ENCODE results near the gene HEPHL1. TPM values are rescaled to one million over a fixed set of nuclear protein-coding genes. Genes with fewer than 3 reads are reported as not detected.
"Not testable (repeated sequence)": the region's sequence is repeated elsewhere in the genome, so short reads cannot be mapped to it uniquely, and the experiment has no call there.

The HEPHL1 gene, protein sequence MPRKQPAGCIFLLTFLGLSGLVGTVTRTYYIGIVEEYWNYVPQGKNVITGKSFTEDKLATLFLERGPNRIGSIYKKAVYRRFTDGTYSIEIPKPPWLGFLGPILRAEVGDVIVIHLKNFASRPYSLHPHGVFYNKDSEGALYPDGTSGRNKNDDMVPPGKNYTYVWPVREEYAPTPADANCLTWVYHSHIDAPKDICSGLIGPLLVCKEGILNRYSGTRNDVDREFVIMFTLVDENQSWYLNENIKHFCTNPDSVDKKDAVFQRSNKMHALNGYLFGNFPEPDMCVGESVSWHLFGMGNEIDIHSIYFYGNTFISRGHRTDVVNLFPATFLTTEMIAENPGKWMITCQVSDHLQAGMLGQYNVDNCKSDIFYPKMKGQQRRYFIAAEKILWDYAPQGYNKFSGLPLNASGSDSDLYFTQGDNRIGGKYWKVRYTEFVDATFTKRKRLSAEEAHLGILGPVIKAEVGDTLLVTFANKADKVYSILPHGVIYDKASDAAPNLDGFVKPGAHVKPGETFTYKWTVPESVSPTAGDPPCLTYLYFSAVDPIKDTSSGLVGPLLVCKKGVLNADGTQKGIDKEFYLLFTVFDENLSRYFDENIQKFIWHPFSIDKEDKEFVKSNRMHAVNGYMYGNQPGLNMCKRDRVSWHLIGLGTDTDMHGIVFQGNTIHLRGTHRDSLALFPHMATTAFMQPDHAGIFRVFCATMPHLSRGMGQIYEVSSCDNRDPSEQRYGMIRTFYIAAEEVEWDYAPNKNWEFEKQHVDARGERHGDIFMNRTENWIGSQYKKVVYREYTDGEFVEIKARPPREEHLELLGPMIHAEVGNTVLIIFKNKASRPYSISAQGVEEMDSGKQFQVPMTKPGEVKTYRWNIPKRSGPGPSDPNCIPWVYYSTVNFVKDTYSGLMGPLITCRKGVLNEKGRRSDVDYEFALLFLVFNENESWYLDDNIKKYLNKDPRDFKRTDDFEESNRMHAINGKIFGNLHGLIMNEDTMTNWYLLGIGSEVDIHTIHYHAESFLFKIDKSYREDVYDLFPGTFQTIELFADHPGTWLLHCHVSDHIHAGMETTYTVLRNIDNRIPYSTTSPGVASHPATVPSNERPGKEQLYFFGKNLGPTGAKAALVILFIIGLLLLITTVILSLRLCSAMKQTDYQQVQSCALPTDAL
- 4.9 TPM for total RNA-seq

DNA sequence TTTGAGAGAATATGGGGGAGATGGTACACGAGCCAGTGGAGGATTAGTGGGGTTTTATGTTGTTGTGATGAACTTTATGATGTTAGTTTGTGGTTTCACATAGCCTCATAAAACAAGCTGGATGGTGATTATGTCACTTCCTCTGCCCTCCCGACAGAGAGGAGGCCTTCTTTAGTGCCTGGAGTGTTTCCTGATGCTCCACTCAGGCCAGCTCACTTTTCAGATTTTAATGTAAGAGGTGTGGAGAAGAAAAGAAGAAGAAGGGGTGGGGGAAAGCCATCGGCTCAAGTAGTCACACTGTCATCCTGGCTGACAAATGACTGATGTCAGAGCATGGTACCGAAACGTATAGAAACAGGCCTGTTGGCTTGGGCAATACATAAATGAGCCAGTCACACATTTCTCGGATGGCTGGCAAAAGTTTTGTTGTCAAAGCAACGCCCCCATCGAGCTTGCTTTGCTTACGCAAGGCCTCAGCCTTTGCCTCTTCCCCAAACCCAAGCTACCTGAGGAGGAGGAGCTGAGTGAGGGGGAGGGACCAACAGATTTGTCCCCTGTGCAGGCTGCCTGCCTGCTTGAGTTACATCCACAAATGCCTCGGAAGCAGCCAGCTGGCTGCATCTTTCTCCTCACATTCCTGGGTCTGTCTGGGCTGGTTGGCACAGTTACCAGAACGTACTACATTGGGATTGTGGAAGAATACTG lies at the start of gene HEPHL1:
Gene HEPHL1, plus strand, starts transcription at position 578 of the 705 bp plus-strand sequence. Its CDS starts 15 bp downstream, at position 593.
- DNase-seq, result no peak

DNA sequence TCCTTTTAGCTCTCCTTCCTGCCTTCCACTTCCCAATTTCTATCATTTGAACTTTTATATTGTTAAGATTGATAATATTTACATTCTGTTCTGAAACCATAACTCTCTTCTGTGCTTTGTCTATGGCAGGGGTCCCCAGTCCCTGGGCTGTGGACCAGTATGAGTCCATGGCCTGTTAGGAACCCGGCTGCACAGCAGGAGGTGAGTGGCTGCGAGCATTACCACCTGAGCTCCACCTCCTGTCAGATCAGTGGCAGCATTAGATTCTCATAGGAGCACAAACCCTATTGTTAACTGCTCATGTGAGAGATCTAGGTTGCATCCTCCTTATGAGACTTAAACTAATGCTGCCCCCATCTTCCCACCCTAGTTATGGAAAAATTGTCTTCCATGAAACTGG lies 48.4 kb upstream of the HEPHL1 start:
- DNase-seq, result no peak

DNA sequence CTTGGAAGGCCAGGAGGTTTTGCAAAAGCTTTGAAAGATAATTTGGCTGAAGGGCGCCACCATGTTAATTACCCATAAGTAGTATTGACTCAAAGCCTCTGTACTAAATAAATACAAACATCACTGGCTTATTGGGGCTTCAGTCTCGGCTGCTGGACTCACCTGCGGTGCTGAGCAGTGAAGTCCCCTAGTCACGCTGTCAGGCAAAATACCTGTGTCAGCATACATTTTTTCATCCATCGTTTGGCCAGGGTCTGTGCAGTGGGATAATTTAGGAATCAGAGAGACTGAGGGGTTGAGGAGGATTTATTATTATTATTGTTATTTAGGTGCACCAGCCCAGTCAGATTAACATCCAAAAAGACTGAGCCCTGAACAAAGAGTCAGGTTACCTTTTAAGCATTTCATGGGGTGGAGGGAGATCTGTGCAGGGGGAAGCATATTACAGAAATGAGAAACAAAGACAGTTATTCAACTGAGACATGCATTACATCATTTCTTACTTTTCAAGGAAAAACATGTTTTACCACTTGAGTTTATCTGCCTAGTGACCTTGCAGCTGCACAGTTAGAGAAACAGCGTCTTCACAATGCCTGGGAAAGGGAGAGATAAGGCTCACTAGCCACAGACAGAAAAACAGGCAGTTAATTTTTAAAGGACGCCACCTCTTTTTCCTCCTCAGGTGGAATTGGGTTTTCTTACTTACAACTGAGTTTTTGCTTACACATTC lies 47.7 kb upstream of the HEPHL1 start:
- DNase-seq, result not testable (repeated sequence)

DNA sequence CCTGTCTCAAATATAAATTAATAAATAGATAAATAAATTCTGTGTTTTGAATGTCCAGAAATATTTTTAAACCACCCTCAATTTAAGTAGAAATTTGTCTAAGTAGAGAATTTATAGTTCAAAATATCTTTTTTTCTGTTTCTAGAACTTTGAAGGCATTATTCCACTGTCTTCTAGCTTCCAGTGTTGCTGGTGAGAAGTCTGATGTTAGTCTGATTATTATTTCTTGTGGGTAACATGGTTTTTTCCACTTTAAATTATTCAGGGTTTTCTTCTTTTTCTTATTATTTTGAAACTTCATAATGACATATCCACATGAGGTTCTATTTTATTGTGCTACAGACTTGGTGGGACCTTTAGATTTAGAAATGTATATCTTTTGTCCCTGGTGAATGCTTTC lies 46.4 kb upstream of the HEPHL1 start:
- DNase-seq, result no peak

DNA sequence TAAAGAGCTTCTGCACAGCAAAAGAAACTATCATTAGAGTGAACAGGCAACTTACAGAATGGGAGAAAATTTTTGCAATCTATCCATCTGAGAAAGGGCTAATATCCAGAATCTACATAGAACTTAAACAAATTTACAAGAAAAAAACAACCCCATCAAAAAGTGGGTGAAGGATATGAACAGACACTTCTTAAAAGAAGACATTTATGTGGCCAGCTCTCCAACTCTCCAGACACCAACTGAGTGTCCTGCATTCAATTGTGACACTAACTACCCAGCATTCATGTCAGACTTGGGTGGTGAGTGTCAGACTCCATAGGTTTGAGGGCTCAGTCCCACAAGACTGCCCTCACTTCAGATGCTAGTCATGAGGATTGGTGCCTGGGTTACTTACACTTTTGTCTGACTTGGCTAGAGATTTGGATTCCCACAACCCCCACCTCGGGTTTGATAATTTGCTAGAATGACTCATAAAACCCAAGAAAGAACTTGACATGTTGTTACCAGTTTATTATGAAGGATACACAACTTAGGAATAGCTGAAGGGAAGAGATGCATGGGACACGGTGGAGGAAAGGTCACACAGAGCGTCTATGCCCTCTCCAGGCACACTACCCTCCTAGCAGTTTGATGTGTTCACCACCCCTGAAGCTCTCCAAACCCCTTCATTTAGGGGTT lies 44.4 kb upstream of the HEPHL1 start:
- DNase-seq, result not testable (repeated sequence)

DNA sequence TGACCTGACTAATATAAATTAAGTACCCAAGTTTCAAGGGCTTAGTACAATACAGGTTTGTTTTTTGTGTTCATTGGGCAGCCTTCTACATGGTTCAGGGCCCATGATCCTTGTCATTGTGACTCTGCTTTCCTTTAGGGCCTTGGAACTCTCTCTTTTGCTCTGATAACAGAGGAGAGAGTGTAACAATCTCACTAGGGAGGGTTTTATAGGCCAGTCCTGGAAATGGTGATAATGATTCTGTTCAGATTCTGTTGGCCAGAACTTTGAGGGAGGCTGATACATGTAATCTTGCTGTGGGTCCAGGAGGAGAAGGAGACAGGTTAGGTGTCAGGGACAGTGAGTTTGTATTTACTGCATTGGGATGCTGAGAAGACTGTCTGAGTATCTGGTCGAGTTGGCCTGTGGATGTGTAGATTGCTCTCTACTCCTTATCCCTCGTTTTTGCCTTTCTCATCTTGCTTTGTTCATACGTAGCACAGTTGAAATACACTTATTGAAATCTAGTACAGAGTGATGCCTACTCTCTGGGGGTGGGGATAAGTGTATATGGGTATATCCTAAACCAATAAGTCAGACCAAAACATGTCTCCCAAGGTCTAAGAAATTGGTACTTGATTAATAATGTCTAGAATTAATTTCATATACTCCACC lies 37.5 kb upstream of the HEPHL1 start:
- DNase-seq, result no peak

DNA sequence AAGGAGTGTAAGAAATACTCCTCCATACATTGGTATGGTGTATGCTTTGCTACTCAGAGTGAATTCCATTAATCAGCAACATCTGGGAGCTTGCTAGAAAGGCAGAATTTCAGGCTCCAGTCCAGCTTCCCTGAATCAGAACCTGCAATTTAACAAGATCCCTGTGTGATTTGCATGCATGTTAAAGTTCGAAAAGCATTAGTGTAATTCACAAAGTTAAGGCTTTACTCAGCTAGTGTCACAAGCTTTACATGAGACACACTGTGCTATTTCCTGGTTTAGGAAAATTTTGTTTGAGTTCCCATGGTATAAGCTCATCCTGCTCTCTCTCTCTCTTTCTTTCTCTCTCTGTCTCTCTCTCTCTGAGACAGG lies 37.0 kb upstream of the HEPHL1 start:
- DNase-seq, result no peak

DNA sequence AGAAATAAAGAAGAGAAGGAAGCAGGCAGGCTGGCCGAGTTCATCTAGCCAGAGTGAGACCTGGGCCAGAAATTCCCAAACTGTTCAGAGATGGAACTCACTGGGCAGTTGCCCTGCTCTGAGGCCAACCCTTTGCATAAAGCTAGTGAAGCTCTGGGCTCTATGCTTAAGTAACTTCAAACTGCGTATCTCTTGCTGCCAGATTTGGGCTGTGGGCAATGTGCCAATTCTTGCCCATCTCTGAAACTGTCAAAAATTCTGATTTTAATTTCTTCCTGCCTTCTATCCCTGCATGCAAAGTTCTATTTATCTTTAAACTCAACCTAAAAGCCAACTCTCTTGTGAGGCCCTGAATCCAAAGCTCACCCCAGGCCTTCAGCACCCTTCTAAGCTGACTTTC lies 36.2 kb upstream of the HEPHL1 start:
- DNase-seq, result no peak

DNA sequence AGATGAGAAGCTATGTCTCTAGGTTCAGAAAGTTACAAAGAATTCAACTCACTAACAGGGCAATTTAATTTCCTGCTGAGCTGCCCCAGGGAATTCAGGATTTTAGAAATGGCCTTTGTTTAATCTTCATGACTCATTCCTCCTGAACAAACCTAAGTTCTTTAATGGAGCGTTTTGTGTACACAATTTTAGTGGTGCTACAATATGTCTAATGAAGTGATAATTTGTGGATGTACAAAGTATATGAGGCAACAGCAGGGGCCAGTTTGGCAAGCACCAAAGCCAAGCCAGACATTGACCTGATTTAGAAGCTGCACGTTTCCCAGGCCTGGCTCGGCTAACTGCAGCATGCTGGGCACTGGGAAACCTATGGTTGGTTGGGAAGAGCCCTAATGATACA lies 34.4 kb upstream of the HEPHL1 start:
- no peak for DNase-seq

DNA sequence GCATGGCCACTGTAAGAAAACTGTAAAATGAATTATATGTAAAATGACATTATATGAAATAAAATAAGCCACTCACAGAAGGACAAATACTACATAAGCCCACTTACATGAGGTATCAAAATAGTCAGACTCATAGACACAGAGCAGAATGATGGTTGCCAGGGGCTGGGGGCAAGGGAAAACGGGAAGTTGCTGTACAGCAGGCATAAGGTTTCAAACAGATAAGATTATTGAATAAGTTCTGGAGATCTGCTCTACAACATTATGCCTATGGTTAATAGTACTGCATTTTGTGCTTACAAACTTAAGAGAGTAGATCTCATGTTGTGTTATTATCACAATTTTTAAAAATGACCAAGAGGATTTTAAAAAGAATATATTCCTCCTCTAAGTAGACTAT lies 32.7 kb upstream of the HEPHL1 start:
- DNase-seq, result no peak

DNA sequence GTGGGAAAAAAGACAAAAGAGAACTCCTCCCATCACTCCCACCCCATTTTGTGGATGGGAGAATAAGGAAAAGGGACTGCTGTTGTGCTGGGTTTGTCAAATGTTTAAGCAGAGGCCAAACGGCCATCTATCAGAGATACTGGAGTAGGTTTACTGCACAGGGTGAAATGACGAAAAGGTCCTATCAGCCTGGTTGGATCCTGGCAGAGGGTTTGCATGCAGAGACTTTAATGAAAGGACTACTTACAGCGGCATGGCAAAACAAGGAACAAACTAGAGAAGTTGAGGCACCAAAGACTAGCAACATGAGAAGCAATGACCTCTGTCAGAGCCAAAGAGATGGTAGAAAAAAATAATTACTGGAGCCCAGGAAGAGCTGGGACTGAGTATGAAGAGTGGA lies 32.2 kb upstream of the HEPHL1 start:
- no peak for DNase-seq

DNA sequence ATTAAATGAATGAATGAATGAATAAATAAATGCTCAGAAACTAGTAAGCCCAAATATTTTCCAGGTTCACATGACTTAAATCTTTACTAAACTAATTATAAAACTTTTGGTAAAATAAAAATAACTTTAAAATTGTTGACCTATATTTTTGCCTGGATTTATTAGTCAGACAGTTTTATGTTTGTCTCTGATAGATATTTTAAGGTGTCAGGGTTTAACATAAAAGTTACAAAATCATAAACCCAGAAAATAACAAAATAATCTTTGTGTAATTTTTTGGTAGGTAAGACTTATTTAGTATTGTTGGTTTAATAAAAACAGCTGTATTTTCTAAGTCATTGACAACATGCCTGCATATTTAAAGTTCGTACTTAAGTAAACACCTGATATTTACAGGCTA lies 27.4 kb upstream of the HEPHL1 start:
- DNase-seq, result no peak

DNA sequence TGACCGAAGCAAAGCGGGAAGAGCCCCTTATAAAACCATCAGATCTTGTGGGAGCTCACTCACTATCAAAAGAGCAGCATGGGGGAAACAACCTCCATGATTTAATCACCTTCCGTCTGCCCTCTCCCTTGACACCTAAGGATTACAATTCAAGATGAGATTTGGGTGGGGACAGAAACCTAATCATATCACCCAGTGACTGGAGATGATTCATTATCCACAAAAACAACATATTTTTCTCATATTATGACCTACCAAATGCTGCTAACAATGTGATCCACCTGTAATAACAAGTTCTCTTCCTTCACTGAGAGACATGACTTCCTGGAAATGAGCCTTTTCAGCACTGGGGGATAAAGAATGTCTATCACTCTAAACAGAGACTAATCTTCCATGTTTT lies 23.4 kb upstream of the HEPHL1 start:
- no peak for DNase-seq

DNA sequence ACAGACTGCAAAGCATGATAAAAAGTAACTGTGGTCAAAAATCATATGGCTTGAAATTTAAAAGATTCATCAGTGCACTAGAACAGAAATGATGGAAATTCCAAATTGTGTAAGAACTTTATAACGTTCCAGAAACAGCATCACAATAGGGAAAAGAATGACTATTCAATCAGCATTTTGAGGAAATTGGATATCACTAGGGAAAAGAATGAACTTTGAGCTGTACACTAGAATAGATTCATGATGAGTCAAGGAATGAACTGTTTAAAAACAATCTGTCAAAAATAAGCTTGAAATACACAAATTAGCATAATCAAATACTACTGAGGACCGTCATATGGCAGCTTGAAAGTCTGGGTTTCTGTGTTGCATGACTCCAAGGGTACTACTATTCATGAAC lies 20.5 kb upstream of the HEPHL1 start:
- no peak for DNase-seq

DNA sequence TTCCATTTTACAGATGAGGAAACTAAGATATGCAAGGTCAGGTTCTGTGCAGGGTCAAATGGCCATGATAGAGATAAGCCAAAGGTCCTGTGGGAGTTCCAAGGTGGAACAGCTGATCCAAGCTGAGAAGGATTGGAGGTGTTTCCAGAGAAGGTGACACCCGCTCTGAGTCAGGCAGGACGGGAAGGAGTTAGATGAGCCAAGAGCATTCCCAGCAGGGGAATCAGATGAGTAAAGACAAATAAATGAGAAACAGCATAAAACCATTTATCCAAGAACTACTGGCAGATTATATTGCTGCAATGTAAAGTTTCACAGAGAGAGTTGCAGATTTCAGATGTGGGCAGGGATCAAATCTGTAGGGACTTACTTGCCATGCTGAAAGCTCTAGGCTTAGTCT lies 18.9 kb upstream of the HEPHL1 start:
- DNase-seq, result no peak

DNA sequence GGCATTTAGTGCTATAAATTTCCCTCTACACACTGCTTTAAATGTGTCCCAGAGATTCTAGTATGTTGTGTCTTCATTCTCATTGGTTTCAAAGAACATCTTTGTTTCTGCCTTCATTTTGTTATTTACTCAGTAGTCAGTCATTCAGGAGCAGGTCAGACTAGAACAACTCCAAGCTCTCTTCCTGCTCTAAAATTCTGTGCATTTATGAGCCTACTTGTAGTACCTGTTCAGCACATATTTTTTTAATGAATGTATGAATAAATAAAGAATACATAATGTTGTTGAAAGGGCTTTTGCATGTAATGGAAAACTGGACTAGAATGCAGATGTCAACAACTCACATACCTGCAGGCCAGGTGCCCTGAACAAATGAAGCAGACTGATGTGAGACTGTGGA lies 13.7 kb upstream of the HEPHL1 start:
- no peak for DNase-seq

DNA sequence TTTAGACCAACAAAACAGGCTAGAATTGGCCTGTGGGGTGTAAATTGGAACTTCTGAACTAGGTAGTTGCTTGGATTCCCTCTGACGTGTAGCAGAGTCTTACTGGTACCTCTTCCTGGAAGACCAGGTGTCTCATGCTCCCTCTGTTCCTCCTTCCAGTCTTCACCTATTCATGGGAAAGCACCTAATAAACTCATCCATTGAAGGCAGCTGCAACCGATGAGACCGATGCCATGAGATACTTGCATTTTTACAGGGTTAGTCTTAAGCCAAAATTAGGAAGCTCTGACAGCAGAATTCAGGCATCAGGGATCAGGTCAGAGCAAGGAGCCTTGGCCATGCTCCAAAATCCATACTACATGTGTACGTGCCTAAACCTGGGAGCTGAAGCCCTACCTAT lies 13.2 kb upstream of the HEPHL1 start:
- no peak for DNase-seq

DNA sequence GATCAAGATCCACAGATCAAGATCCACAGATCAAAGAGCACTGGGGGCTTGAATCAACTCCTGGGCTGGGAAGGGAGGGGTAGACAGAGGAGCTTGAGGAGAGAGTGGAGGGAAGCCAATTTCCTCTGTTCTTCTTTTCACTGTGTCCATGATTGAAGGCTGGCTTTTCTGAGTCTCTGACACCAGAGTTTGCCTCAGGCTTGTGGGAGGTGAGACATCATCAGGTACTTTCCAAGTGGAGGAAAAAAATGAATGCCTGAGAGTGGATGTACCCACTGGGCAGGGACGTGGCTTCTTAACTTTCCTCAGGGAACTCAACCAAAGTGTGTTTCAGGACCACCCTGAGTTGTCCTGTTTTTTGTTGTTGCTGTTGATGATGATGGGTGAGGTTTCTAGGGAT lies 11.0 kb upstream of the HEPHL1 start:
- DNase-seq, result no peak

DNA sequence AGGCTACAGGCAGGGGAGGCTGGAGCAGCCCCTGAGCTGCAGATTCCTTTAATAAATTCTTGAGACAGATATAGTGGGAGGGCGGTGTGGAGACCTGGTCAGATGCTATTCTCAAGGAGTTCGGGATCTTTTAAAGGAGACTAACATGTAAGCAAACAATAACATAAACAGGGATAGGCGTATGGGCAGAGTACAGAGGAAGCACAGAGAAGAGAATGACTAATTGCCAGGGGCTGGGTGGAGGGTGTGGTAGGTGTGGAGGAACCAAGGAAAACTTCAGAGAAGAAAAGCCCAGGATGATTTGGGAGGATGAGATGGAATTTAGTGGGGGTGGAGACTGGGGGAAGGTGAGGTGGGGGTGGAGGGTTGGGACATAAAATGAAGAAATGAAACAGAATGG lies 9.7 kb upstream of the HEPHL1 start:
- no peak for DNase-seq

DNA sequence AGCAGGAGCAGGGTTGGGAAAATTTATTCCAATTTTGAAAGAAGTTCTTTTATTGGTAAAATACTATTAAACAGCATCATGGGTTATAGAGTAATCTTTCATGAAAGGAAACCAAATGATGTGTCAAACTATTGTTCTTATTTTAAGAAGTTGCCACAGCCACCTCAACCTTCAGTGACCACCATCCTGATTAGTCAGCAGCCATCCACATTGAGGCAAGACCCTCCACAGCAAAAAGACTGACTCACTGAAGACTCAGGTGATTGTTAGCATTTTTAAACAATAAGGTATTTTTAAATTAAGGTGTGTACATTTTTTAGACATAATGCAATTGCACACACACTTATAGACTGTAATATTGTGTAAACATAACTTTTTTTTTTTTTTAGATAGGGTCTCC lies 3.7 kb upstream of the HEPHL1 start:
- no peak for DNase-seq

DNA sequence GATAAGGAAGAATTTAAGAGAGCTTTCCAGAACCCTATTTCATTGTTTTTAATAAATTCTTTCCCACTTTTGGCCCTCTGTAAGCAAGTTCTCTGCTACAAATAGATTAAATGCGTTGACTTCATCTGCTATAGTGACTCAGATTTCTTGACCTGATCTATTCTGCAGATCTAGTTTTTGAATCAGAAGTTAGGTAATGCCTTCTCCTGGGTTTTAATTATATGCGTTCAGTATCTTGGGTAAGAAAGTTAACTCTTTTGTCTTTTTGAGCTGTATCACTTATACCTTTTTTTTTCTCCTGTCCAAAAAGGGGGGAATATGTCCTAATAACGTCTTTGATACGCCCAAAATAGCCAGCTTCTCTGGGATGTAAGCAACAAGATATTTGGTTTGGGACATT lies 2.4 kb upstream of the HEPHL1 start:
- DNase-seq, result no peak
